Psoas muscle (tissue), 8 donors: Measurements from ENCODE around the gene TICAM2. TPM values are rescaled to one million over a fixed set of nuclear protein-coding genes. Genes with fewer than 3 reads are reported as not detected.

Experiments used
- ATAC-seq, 4 donors: fragments of 200-7000 bp; cut with Tn5 transposase; one replicate each; pipeline ENCODE4 v1.9.1; 2020; ENCODE audit warnings: moderate library complexity in 3 of 4, mild to moderate bottlenecking in 2 of 4
- DNase-seq, 2 donors: peaks; one replicate each; pipeline ENCODE4 v3.0.0-alpha.2; 2020
- H3K27ac ChIP-seq: fragments of 200-600 bp; one replicate; pipeline ENCODE4 v1.8.0; 2022
- H3K27me3 ChIP-seq, 3 donors: fragments of 200-600 bp in 1 of 3; one replicate each; pipeline versions ENCODE4 v1.6.1 to v1.8.0; 2013 to 2022; ENCODE audit warnings: low read length in 2 of 3, mild to moderate bottlenecking in 2 of 3, moderate library complexity in 1 of 3; ENCODE audit not compliant: insufficient read depth in 3 of 3
- H3K36me3 ChIP-seq, 2 donors: fragments of 200-600 bp in 1 of 2; one replicate each; pipeline versions ENCODE4 v1.6.1 to v1.8.0; 2013 to 2022; ENCODE audit warnings: low read depth in 1 of 2, mild to moderate bottlenecking in 1 of 2, moderate library complexity in 1 of 2; ENCODE audit not compliant: insufficient read depth in 1 of 2
- H3K4me1 ChIP-seq: fragments of 200-600 bp; one replicate; pipeline ENCODE4 v1.8.0; 2022
- H3K4me3 ChIP-seq: fragments of 200-600 bp; one replicate; pipeline ENCODE4 v1.8.0; 2022; ENCODE audit warnings: mild to moderate bottlenecking
- H3K9me3 ChIP-seq: fragments of 200-600 bp; one replicate; pipeline ENCODE4 v1.8.0; 2022
- CTCF ChIP-seq: fragments of 200-600 bp; IDR thresholded peaks from one replicate; pipeline ENCODE4 v1.8.0; 2022; ENCODE audit warnings: antibody characterized with exemption
- WGBS, 3 donors: extraction: QIAGEN DNeasy Blood & Tissue Kit; methylation state at CpG; one replicate each; pipeline versions ENCODE4 v1.1.6 to v1.1.7; 2013; 5-methylcytosine and 5-hydroxymethylcytosine counted together
- intact Hi-C, 2 donors: fragments of 100-400 bp; cut with DNase I; formaldehyde crosslinking; loops; one replicate each; pipeline versions ENCODE4 v1.11.0 to v1.14.2; 2022
- polyA plus RNA-seq, 3 donors: library from polyadenylated mRNA; stranded (reverse); fragments of 200-250 nt; gene quantifications; one replicate each; pipeline ENCODE4 v1.2.3, GENCODE V29; 2013
- total RNA-seq, 4 donors: library from RNA; stranded (reverse); fragmentation: NEBNext Ultra II Directional in 2 of 4; extraction: Animal tissue kit (Norgen Biotek cat#: 25700) in 2 of 4; gene quantifications; one replicate each; pipeline versions ENCODE4 v1.2.1 to v1.2.4, GENCODE V29; 2021 to 2023
- donor health status: healthy with polysubstance abuse.
- donor health status: DM: no; HTN: no; CAD: no; lungs with moderate emphysema.
- donor health status: Bipolar disorder and iron deficiency.
- donor health status: healthy.
- donor health status: DM: yes; HTN: yes; CAD: no.
- donor health status: DM: no; HTN: no; CAD: no.
- donor health status: DM: no; HTN: no; CAD: no.
- donor health status: DM: yes; HTN: yes; CAD: no.

Gene TICAM2
- total and polyA plus RNA-seq, 7 donors: 0.63 to 4.9 (median 1.3) TPM

- no peak overlapping the region for H3K4me3 ChIP-seq
- H3K27me3 ChIP-seq: peaks cover 0 to 2% (median 0%) of the 10 kb centered on the region in 3 donors
- WGBS, 3 donors: 68 to 77% (median 72%) methylated on average over 4 of the region's 4 CpGs
- no peak overlapping the region for H3K27ac ChIP-seq
- H3K36me3 ChIP-seq: no peaks in the 10 kb centered on the region
- ATAC-seq (peak in 3 of 4 donors; percentile 30 to 55 (median 34)), DNase-seq (no peak)
- intact Hi-C loops: no loop called here
- no peaks in the 10 kb centered on the region for H3K4me1 ChIP-seq
- no peak for TF ChIP-seq CTCF
- H3K9me3 ChIP-seq: no peaks in the 10 kb centered on the region
Measured at GRCh38 chr5:115551415-115551814, 50.9 kb downstream of the TICAM2 start.

- DNase-seq (no peak), ATAC-seq (no peak)
- Histone ChIP-seq H3K9me3 (no peaks in the 10 kb centered on the region), H3K4me3 (no peak overlapping the region), H3K27me3 (peaks cover 0 to 2% (median 0%) of the 10 kb centered on the region in 3 donors), H3K4me1 (no peaks in the 10 kb centered on the region), H3K36me3 (no peaks in the 10 kb centered on the region), H3K27ac (no peak overlapping the region)
- no peak for TF ChIP-seq CTCF
- intact Hi-C loops: loop anchor here in 1 of 2 donors (10.0 kb wide), 1 partner anchor 296 kb away; the partner anchor contains the start of genes AP3S1 and ATG12
- WGBS, 3 donors: 76 to 82% (median 77%) methylated on average over 3 of the region's 3 CpGs
Measured at GRCh38 chr5:115549154-115549553, 53.1 kb downstream of the TICAM2 start.

GRCh38 chr5:115548683-115549082 lies 53.6 kb downstream of the TICAM2 start:
- H3K4me3 ChIP-seq: no peak overlapping the region
- H3K27me3 ChIP-seq: peaks cover 0 to 2% (median 0%) of the 10 kb centered on the region in 3 donors
- DNase-seq (no peak), ATAC-seq (no peak)
- no peak overlapping the region for H3K27ac ChIP-seq
- WGBS, 3 donors: 93 to 96% (median 94%) methylated on average over 4 of the region's 4 CpGs
- H3K36me3 ChIP-seq: no peaks in the 10 kb centered on the region
- no peaks in the 10 kb centered on the region for H3K4me1 ChIP-seq
- H3K9me3 ChIP-seq: no peaks in the 10 kb centered on the region
- intact Hi-C loops: loop anchor here in 1 of 2 donors (10.0 kb wide), 1 partner anchor 296 kb away; the partner anchor contains the start of genes AP3S1 and ATG12
- no peak for TF ChIP-seq CTCF

GRCh38 chr5:115545351-115545882 lies 56.9 kb downstream of the TICAM2 start:
- Histone ChIP-seq H3K27ac (peak overlapping the region; percentile 98), H3K36me3 (peaks cover 0 to 17% of the 10 kb centered on the region in 2 donors), H3K4me3 (peak overlapping the region; percentile 93), H3K9me3 (no peaks in the 10 kb centered on the region), H3K27me3 (no peaks in the 10 kb centered on the region), H3K4me1 (peaks cover 14% of the 10 kb centered on the region)
- no peak for DNase-seq
- 94 to 96% (median 96%) methylated on average over 9 of the region's 9 CpGs for WGBS, 3 donors
- no peak for ATAC-seq
- intact Hi-C loops: loop anchor here in 1 of 2 donors (10.0 kb wide), 1 partner anchor 299 kb away; the partner anchor contains the start of genes AP3S1 and ATG12
- no peak for TF ChIP-seq CTCF
